HG03342 (cell line): ENCODE measurements around the gene GNAS-AS1.

Source experiments
- ATAC-seq: cut with Tn5 transposase; IDR thresholded peaks from one replicate; pipeline ENCODE4 v1.9.1; 2021; ENCODE audit warnings: mild to moderate bottlenecking, moderate library complexity; ENCODE audit not compliant: unreplicated experiment

The GNAS-AS1 gene

DNA sequence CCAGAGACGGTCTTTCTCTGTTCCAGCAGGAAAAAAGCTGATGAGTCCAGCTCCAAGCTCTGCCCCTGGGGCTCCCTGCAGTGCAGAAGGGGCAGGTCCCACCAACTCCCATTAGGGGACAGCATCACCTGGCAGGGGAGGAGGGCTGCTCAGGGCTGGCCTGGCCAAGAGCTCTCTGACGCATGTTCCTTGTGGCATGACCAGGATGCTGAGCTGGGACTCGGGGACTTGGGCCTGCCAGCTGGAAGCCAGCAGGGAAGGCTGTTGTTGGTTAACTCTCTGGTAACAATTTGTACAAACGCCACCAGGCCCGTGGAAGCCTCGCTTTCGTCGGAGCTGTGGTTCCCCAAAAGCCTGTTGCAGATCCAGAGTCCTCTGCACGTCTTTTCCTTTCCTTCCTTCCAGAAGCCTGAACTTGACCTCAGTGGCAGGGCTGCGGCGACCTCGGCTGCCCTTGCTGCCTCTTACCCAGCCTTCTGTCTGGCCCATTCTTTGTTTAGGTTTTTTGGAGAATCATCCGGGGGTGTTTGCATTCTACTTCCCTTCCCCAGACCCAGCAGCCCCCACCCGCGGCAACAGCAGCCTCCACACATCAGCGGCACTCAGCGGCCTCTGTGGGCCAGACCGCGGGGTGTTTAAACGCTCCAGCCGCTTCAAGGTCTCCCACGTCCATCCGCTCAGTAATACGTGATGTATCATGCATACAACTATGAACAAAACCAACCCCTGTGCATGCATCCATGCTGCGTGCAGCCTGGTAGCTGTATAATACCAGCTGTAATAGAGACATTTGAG lies 63.3 kb downstream of the GNAS-AS1 start:
- no peak for ATAC-seq

DNA sequence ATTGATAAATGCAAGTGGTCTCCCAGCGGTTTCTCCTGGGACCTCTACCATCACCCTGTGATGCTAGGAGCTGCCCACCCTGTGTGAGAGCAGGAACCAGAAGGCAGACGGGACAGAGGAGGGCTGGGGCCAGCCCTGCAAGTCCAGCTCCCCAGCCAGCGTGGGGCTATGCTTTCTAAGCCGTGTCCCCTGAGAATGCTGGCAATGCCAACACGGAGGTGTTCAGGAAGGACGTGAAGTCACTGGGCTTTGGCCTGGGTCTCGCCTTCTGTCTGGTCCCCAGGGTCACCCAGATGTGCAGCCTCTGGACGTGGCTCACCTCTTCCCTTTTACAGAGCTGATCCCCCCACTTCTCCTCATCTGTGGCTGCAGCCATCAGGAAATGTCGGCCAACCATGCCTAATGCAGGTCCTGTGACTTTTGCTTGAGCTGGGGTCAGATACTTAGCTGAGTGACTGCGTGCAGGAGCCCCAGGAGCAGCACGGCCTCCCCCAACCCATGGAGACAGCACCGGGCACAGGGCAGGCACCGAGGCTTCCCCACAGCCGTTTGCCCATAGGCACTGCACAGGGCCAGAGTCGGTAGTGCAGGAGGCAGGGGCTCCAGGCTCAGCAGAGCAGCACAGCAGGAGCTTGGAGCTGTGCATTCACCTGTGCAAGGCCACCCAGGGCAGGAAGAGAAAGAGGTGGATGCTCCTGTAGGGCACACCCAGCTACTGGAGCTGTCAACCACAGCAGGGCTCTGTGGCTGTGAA lies 66.2 kb downstream of the GNAS-AS1 start:
- ATAC-seq = no peak

GRCh38 chr20:58783511-58784011 lies 67.1 kb downstream of the GNAS-AS1 start:
- ATAC-seq = no peak

GRCh38 chr20:58781138-58781537 lies 69.6 kb downstream of the GNAS-AS1 start:
- no peak for ATAC-seq

DNA sequence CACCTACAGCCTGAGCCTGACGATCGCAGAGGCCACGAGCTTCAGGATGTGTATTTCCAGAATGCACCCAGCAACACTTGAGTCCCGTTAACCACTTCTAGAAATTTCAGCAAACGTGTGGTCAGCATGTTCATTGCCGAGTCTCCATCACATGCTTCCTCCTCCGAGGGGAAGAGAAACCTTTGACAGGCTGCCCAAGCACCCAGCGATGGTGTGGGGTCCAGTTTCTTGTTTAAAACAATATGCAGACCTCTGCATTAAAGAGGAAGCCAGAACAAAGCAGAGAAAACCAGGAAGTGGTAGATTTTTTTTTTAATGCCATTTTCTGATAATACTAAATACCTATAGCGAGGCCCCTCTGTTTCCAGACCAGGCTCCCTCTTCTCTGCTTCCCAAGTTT lies 71.9 kb downstream of the GNAS-AS1 start:
- no peak for ATAC-seq

DNA sequence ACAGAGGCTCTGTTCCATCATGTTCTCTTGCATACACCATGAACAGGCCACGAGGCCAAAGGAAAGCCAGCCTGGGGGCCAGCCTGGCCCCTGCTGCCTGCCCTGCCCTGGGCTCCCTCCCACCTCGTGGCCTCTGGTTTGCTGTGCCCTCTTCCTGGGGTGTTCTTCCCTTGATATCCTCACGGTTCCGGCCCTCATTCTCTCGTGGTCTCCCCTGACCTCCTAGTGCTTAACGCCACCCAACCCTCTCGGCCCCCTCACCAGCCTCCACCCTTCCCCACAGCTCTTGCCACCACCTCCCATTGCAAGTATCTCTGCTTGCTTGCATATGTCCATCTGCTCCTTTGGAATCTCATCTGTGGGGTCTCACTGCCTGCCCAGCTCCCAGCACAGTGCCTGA lies 73.0 kb downstream of the GNAS-AS1 start:
- ATAC-seq = no peak

GRCh38 chr20:58776109-58776508 lies 74.6 kb downstream of the GNAS-AS1 start:
- ATAC-seq = no peak

DNA sequence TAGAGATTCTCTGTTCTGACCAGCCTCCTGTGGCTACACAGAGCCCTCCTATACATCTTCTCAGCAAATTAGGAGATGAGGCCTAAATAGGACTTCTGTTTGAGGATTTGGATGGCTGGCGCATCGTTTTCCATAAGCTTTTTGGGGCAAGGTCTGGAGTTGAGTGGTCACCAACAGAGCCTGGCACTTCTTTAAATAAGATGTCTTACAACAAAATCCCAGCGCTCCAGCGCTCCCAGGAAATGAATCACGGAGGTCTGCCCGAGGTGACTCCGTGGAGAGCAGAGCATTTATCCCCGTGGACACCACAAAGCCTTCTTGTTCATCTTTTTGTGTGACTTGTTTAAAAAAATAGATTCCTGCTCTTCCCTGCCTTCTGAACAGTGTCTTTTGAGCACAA lies 75.3 kb downstream of the GNAS-AS1 start:
- ATAC-seq = no peak

- ATAC-seq = no peak
These were observed 75.9 kb downstream of the GNAS-AS1 start for GRCh38 chr20:58774667-58775263.

DNA sequence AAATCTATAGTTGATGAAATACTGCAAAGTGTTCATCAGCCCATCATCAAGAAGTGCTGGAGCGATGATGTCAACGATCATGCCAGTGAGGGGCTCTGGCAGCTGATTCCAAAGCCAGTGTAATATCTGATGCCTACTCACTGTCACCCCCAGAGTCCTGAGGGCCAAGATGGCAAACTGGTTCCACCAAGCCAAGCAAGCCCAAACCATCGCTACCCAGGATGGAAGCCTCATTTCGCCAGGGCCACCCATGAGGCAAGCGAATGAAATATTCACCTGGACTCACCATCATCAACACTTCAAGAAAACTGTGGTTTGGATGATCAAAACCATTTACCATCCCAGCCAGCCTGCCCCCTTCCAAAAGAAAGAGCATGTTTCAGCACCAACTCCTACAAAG lies 76.5 kb downstream of the GNAS-AS1 start:
- no peak for ATAC-seq

- ATAC-seq = no peak
These were observed 77.9 kb downstream of the GNAS-AS1 start for GRCh38 chr20:58772786-58773185.
